Trophoblast cell (in vitro differentiated cells and primary cell): ENCODE measurements around the gene ASAP2.

Source experiments
- DNase-seq, 2 donors: peaks; one replicate each; pipeline ENCODE4 v3.0.0-alpha.2; 2016
- H2AFZ ChIP-seq: 2 replicates; pipeline ENCODE4 v1.6.1; 2013; ENCODE audit warnings: low read length, moderate library complexity, mild to moderate bottlenecking; ENCODE audit not compliant: insufficient read depth, poor library complexity
- H2AK5ac ChIP-seq: 2 replicates; pipeline ENCODE4 v1.6.1; 2013; ENCODE audit warnings: mild to moderate bottlenecking, low read length
- H2BK120ac ChIP-seq: 2 replicates; pipeline ENCODE4 v1.6.1; 2013; ENCODE audit warnings: low read length, mild to moderate bottlenecking, moderate library complexity; ENCODE audit not compliant: insufficient read depth, poor library complexity
- H2BK12ac ChIP-seq: 2 replicates; pipeline ENCODE4 v1.6.1; 2013; ENCODE audit warnings: mild to moderate bottlenecking, low read length, moderate library complexity
- H2BK5ac ChIP-seq: 2 replicates; pipeline ENCODE4 v1.6.1; 2013; ENCODE audit warnings: low read length, low read depth, moderate library complexity, mild to moderate bottlenecking; ENCODE audit not compliant: poor library complexity
- H3K14ac ChIP-seq: 2 replicates; pipeline ENCODE4 v1.6.1; 2013; ENCODE audit warnings: mild to moderate bottlenecking, low read length
- H3K18ac ChIP-seq: 2 replicates; pipeline ENCODE4 v1.6.1; 2013; ENCODE audit warnings: mild to moderate bottlenecking, low read length
- H3K23ac ChIP-seq: 2 replicates; pipeline ENCODE4 v1.6.1; 2013; ENCODE audit warnings: low read length
- H3K27ac ChIP-seq: 2 replicates; pipeline ENCODE4 v1.5.1; 2013; ENCODE audit warnings: low read depth, mild to moderate bottlenecking, inconsistent platforms, low read length, moderate library complexity
- H3K27me3 ChIP-seq: 2 replicates; pipeline ENCODE4 v1.6.1; 2013; ENCODE audit warnings: inconsistent platforms, mild to moderate bottlenecking, low read length, moderate library complexity; ENCODE audit not compliant: insufficient read depth
- H3K36me3 ChIP-seq, 2 experiments: 1 replicate in 1 of 2; 2 replicates in 1 of 2; pipeline ENCODE4 v1.6.1; 2013; ENCODE audit warnings: low read length in 2 of 2, mild to moderate bottlenecking in 2 of 2, moderate library complexity in 1 of 2; ENCODE audit not compliant: insufficient read depth in 2 of 2, control insufficient read depth in 1 of 2
- H3K4ac ChIP-seq: 2 replicates; pipeline ENCODE4 v1.6.1; 2013; ENCODE audit warnings: low read depth, mild to moderate bottlenecking, low read length, moderate library complexity
- H3K4me1 ChIP-seq, 2 experiments: 1 replicate in 1 of 2; 2 replicates in 1 of 2; pipeline ENCODE4 v1.6.1; 2013; ENCODE audit warnings: low read length in 2 of 2, mild to moderate bottlenecking in 2 of 2, moderate library complexity in 1 of 2; ENCODE audit not compliant: insufficient read depth in 2 of 2, control insufficient read depth in 1 of 2
- H3K4me2 ChIP-seq: 2 replicates; pipeline ENCODE4 v1.6.1; 2013; ENCODE audit warnings: inconsistent platforms, mild to moderate bottlenecking, low read length, moderate library complexity
- H3K4me3 ChIP-seq: 2 replicates; pipeline ENCODE4 v1.5.1; 2013; ENCODE audit warnings: mild to moderate bottlenecking, low read depth, low read length, inconsistent platforms
- H3K79me1 ChIP-seq: one replicate; pipeline ENCODE4 v1.6.1; 2013; ENCODE audit warnings: low read length
- H3K79me2 ChIP-seq: 2 replicates; pipeline ENCODE4 v1.6.1; 2013; ENCODE audit warnings: low read length, mild to moderate bottlenecking; ENCODE audit not compliant: control insufficient read depth, insufficient read depth, poor library complexity
- H3K9ac ChIP-seq: 2 replicates; pipeline ENCODE4 v1.6.1; 2013; ENCODE audit warnings: mild to moderate bottlenecking, low read length
- H3K9me3 ChIP-seq: 2 replicates; pipeline ENCODE4 v1.6.1; 2013; ENCODE audit warnings: low read depth, mild to moderate bottlenecking, control low read depth, inconsistent platforms, low read length; ENCODE audit not compliant: insufficient read depth
- H4K12ac ChIP-seq: 2 replicates; pipeline ENCODE4 v1.6.1; 2013; ENCODE audit warnings: low read depth, mild to moderate bottlenecking, low read length, moderate library complexity
- H4K8ac ChIP-seq: 2 replicates; pipeline ENCODE4 v1.6.1; 2013; ENCODE audit warnings: low read depth, mild to moderate bottlenecking, low read length, moderate library complexity
- H4K91ac ChIP-seq: one replicate; pipeline ENCODE4 v1.6.1; 2013; ENCODE audit warnings: low read depth, mild to moderate bottlenecking, low read length, moderate library complexity
- WGBS: extraction: QIAGEN DNeasy Blood & Tissue Kit; methylation state at CpG from one replicate; pipeline ENCODE4 v1.1.7; 2013; ENCODE audit warnings: missing lambda C conversion rate; ENCODE audit not compliant: insufficient read length, insufficient coverage; ENCODE audit errors: extremely low coverage; 5-methylcytosine and 5-hydroxymethylcytosine counted together

Gene ASAP2

GRCh38 chr2:9400268-9401058, 193.9 kb downstream of the ASAP2 start:
- Histone ChIP-seq H3K18ac (no peak overlapping the region), H3K14ac (no peak overlapping the region), H2BK5ac (no peak overlapping the region), H2BK120ac (no peak overlapping the region), H4K8ac (no peak overlapping the region), H3K4ac (no peak overlapping the region), H3K27me3 (no peaks in the 10 kb centered on the region), H3K4me1 (no peaks in the 10 kb centered on the region), H3K79me2 (no peaks in the 10 kb centered on the region), H3K9me3 (peaks cover 3% of the 10 kb centered on the region), H3K4me2 (no peak overlapping the region), H4K12ac (no peak overlapping the region), H3K4me3 (no peak overlapping the region), H3K27ac (no peak overlapping the region), H4K91ac (no peak overlapping the region), H3K36me3 (peaks cover 40 to 44% of the 10 kb centered on the region in 2 experiments), H3K23ac (no peak overlapping the region), H3K79me1 (no peaks in the 10 kb centered on the region), H3K9ac (no peak overlapping the region), H2AK5ac (no peak overlapping the region), H2BK12ac (no peak overlapping the region), H2AFZ (no peak overlapping the region)
- WGBS: no CpG with 5 or more reads among the region's 12 CpGs
- DNase-seq: no peak

- no peak for DNase-seq
- H4K8ac ChIP-seq: no peak overlapping the region
- H4K12ac ChIP-seq: no peak overlapping the region
- no peak overlapping the region for H2AK5ac ChIP-seq
- H4K91ac ChIP-seq: no peak overlapping the region
- H3K23ac ChIP-seq: no peak overlapping the region
- peaks cover 3% of the 10 kb centered on the region for H3K9me3 ChIP-seq
- H3K4me1 ChIP-seq: peaks cover 0 to 2% of the 10 kb centered on the region in 2 experiments
- H3K9ac ChIP-seq: no peak overlapping the region
- no CpG with 5 or more reads among the region's 12 CpGs for WGBS
- H3K79me1 ChIP-seq: no peaks in the 10 kb centered on the region
- no peak overlapping the region for H3K18ac ChIP-seq
- H2AFZ ChIP-seq: no peak overlapping the region
- no peak overlapping the region for H3K4me2 ChIP-seq
- no peak overlapping the region for H3K4ac ChIP-seq
- peaks cover 37 to 44% of the 10 kb centered on the region in 2 experiments for H3K36me3 ChIP-seq
- no peak overlapping the region for H2BK12ac ChIP-seq
- no peaks in the 10 kb centered on the region for H3K79me2 ChIP-seq
- H3K14ac ChIP-seq: no peak overlapping the region
- H2BK5ac ChIP-seq: no peak overlapping the region
- no peak overlapping the region for H2BK120ac ChIP-seq
- peak overlapping the region; percentile 12 for H3K4me3 ChIP-seq
- H3K27me3 ChIP-seq: no peaks in the 10 kb centered on the region
- no peak overlapping the region for H3K27ac ChIP-seq
These were observed 194.5 kb downstream of the ASAP2 start for GRCh38 chr2:9401059-9401547.

GRCh38 chr2:9401646-9402371, 195.2 kb downstream of the ASAP2 start:
- Histone ChIP-seq H3K4ac (no peak overlapping the region), H2BK12ac (no peak overlapping the region), H3K27ac (no peak overlapping the region), H3K14ac (no peak overlapping the region), H3K9ac (no peak overlapping the region), H3K36me3 (peaks cover 35 to 45% of the 10 kb centered on the region in 2 experiments), H2BK120ac (no peak overlapping the region), H4K12ac (no peak overlapping the region), H3K18ac (no peak overlapping the region), H3K4me2 (no peak overlapping the region), H2AFZ (no peak overlapping the region), H3K27me3 (no peaks in the 10 kb centered on the region), H2AK5ac (no peak overlapping the region), H3K79me1 (no peaks in the 10 kb centered on the region), H3K4me3 (no peak overlapping the region), H2BK5ac (no peak overlapping the region), H3K79me2 (no peaks in the 10 kb centered on the region), H4K91ac (no peak overlapping the region), H3K23ac (no peak overlapping the region), H3K4me1 (peaks cover 0 to 2% of the 10 kb centered on the region in 2 experiments), H3K9me3 (peaks cover 2% of the 10 kb centered on the region), H4K8ac (no peak overlapping the region)
- DNase-seq: no peak
- WGBS: no CpG with 5 or more reads among the region's 19 CpGs

GRCh38 chr2:9403924-9404323, 197.3 kb downstream of the ASAP2 start:
- no peak overlapping the region for H4K91ac ChIP-seq
- H3K4me3 ChIP-seq: no peak overlapping the region
- no peak for DNase-seq
- no peak overlapping the region for H2AK5ac ChIP-seq
- H2BK12ac ChIP-seq: no peak overlapping the region
- no peak overlapping the region for H3K27ac ChIP-seq
- no peak overlapping the region for H2AFZ ChIP-seq
- H4K8ac ChIP-seq: no peak overlapping the region
- H2BK120ac ChIP-seq: no peak overlapping the region
- H3K4ac ChIP-seq: no peak overlapping the region
- H3K4me1 ChIP-seq: peaks cover 0 to 2% of the 10 kb centered on the region in 2 experiments
- H3K79me2 ChIP-seq: no peaks in the 10 kb centered on the region
- no peaks in the 10 kb centered on the region for H3K27me3 ChIP-seq
- WGBS: no CpG with 5 or more reads among the region's 2 CpGs
- peaks cover 4% of the 10 kb centered on the region for H3K9me3 ChIP-seq
- no peak overlapping the region for H2BK5ac ChIP-seq
- H3K79me1 ChIP-seq: no peaks in the 10 kb centered on the region
- H3K36me3 ChIP-seq: peaks cover 43 to 50% of the 10 kb centered on the region in 2 experiments
- H4K12ac ChIP-seq: no peak overlapping the region
- H3K18ac ChIP-seq: no peak overlapping the region
- no peak overlapping the region for H3K9ac ChIP-seq
- H3K14ac ChIP-seq: no peak overlapping the region
- H3K4me2 ChIP-seq: no peak overlapping the region
- H3K23ac ChIP-seq: no peak overlapping the region
